CD4-positive, alpha-beta T cell treated with Interleukin-12 subunit alpha and Interleukin-12 subunit beta, for 1 hour (primary cell): ENCODE results near the gene EDN2.

Experiments used
- DNase-seq: peaks from one replicate; pipeline ENCODE4 v3.0.0-alpha.2; 2020

Gene EDN2

GRCh38 chr1:41461790-41462679 is 22.4 kb downstream of the EDN2 start:
- no peak for DNase-seq

GRCh38 chr1:41456847-41457540 is 27.5 kb downstream of the EDN2 start:
- DNase-seq, result no peak

GRCh38 chr1:41455479-41456332 is 28.8 kb downstream of the EDN2 start:
- DNase-seq, result no peak

- no peak for DNase-seq
Measured at GRCh38 chr1:41454406-41454805, 30.1 kb downstream of the EDN2 start.

GRCh38 chr1:41452704-41453290 is 31.7 kb downstream of the EDN2 start:
- DNase-seq, result no peak

GRCh38 chr1:41450747-41451285 is 33.7 kb downstream of the EDN2 start:
- no peak for DNase-seq

- no peak for DNase-seq
Measured at GRCh38 chr1:41449326-41449921, 35.1 kb downstream of the EDN2 start.

GRCh38 chr1:41448821-41449220 is 35.7 kb downstream of the EDN2 start:
- no peak for DNase-seq

GRCh38 chr1:41447995-41448770 is 36.3 kb downstream of the EDN2 start:
- DNase-seq, result no peak

GRCh38 chr1:41446851-41447610 is 37.5 kb downstream of the EDN2 start:
- DNase-seq, result no peak

GRCh38 chr1:41444785-41445184 is 39.7 kb downstream of the EDN2 start:
- DNase-seq, result no peak

GRCh38 chr1:41444246-41444645 is 40.2 kb downstream of the EDN2 start:
- no peak for DNase-seq

GRCh38 chr1:41442697-41443251 is 41.7 kb downstream of the EDN2 start:
- no peak for DNase-seq

- DNase-seq, result no peak
Measured at GRCh38 chr1:41440321-41441085, 44.0 kb downstream of the EDN2 start.

- DNase-seq, result no peak
Measured at GRCh38 chr1:41439234-41439633, 45.2 kb downstream of the EDN2 start.

- DNase-seq, result no peak
Measured at GRCh38 chr1:41438711-41439110, 45.8 kb downstream of the EDN2 start.

- no peak for DNase-seq
Measured at GRCh38 chr1:41437011-41437355, 47.5 kb downstream of the EDN2 start.

GRCh38 chr1:41436281-41437010 is 48.0 kb downstream of the EDN2 start:
- DNase-seq, result no peak
